GM12872 (cell line): ENCODE data around the gene TFCP2L1.

ENCODE experiments used
- CTCF ChIP-seq: IDR thresholded peaks from 3 replicates; pipeline ENCODE4 v1.5.1; 2011; ENCODE audit warnings: low read depth, mild to moderate bottlenecking, low read length, moderate library complexity; ENCODE audit not compliant: insufficient read depth

Gene TFCP2L1

GRCh38 chr2:121321476-121321875 lies 36.5 kb upstream of the TFCP2L1 start:
- TF ChIP-seq CTCF, result no peak

- no peak for TF ChIP-seq CTCF
Measured at GRCh38 chr2:121319941-121320340, 34.9 kb upstream of the TFCP2L1 start.

GRCh38 chr2:121316986-121317385 lies 32.0 kb upstream of the TFCP2L1 start:
- TF ChIP-seq CTCF, result no peak

- TF ChIP-seq CTCF, result no peak
Measured at GRCh38 chr2:121309801-121310200, 24.8 kb upstream of the TFCP2L1 start.

- TF ChIP-seq CTCF, result no peak
Measured at GRCh38 chr2:121309323-121309722, 24.3 kb upstream of the TFCP2L1 start.

GRCh38 chr2:121307048-121307447 lies 22.0 kb upstream of the TFCP2L1 start:
- no peak for TF ChIP-seq CTCF

- TF ChIP-seq CTCF, result no peak
Measured at GRCh38 chr2:121304941-121305340, 19.9 kb upstream of the TFCP2L1 start.
